Gastroesophageal sphincter (tissue), 3 donors: ENCODE measurements around the gene NAP1L1.

Source experiments
- EP300 ChIP-seq: sonication (generic); formaldehyde crosslinking; IDR thresholded peaks from one replicate; pipeline ENCODE4 v1.6.1; 2017; ENCODE audit warnings: antibody characterized with exemption, mild to moderate bottlenecking
- TF ChIP-seq, protein P1 (sequence below), 4 experiments: fragments of 200-600 bp in 2 of 4; fragments of 450-650 bp in 2 of 4; sonication (generic) in 1 of 4; IDR thresholded peaks; one replicate each; pipeline ENCODE4 v1.5.1; 2017 to 2019; ENCODE audit warnings: antibody characterized with exemption in 4 of 4, mild to moderate bottlenecking in 2 of 4, moderate library complexity in 2 of 4

DNA sequence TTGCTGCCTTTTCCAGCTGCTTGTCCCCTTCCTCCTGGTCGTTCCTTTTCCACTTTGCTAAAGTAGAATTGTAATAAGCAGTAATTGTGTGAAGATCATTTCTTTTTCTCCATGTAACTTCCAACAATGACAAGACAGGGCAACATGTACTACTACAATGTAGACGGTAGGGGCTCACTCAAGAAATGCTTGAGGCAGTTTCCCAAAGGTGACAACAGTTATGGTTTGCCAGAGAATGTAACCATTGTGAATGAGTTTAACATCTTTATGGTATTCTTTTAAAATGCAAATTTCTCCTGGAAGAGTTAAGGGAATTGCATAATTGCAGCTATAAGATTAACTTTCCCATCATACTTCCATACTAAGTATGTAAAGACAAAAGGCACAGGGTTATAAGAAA lies 29.1 kb downstream of the NAP1L1 start:
- TF ChIP-seq, protein P1, sequence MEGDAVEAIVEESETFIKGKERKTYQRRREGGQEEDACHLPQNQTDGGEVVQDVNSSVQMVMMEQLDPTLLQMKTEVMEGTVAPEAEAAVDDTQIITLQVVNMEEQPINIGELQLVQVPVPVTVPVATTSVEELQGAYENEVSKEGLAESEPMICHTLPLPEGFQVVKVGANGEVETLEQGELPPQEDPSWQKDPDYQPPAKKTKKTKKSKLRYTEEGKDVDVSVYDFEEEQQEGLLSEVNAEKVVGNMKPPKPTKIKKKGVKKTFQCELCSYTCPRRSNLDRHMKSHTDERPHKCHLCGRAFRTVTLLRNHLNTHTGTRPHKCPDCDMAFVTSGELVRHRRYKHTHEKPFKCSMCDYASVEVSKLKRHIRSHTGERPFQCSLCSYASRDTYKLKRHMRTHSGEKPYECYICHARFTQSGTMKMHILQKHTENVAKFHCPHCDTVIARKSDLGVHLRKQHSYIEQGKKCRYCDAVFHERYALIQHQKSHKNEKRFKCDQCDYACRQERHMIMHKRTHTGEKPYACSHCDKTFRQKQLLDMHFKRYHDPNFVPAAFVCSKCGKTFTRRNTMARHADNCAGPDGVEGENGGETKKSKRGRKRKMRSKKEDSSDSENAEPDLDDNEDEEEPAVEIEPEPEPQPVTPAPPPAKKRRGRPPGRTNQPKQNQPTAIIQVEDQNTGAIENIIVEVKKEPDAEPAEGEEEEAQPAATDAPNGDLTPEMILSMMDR (IDR thresholded peaks at IDR 0.05), result no peak
- no peak for TF ChIP-seq EP300
